Activated CD8-positive, alpha-beta memory T cell treated with anti-CD3 and anti-CD28 coated beads for 1 hour (primary cell): Measurements from ENCODE around the gene PPP1R27.

Source experiments
- DNase-seq, 2 donors: peaks; one replicate each; pipeline ENCODE4 v3.0.0-alpha.2; 2020; ENCODE audit warnings: low read depth in 1 of 2; ENCODE audit errors: extremely low read depth in 1 of 2

PPP1R27 gene

DNA sequence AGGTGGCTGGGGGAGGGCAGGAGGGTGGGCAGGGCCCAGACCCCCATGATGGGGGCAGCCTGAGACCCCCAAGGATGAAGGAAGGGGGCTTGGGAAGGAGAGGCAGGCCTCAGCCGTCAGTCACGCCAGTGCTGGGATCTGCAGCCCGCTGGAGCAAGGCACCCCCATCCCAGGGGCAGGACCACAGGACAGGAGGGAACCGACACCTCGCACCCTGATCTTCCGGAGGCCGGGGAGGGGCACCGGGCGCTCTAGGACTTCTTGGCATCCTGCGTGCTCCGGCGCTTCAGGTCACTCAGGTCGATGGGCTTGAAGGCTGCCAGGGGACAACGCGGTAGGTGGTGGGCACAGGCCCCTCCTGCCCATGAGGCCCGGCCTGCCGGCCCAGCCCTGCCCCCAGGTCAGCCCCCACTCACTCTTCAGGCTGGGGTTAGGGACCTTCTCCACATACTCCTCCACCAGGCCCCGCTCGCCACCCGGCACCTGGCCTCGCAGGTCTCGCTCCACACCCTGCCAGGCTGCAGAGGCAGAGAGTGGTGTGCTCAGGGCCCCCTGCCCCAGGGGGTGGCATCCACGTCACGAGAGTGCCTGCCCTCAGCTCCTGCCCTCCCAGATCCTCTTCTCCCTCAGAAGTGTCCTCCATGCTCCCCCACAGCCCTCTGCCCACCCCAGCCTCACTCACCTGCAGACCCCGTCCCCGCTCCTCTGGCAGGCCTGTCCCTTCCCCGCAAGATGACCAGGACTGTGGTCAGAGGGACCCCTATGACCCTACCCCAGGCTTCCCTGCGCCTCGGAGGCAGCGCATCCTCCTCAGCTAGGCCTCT is 11.6 kb downstream of the PPP1R27 start:
- no peak for DNase-seq

DNA sequence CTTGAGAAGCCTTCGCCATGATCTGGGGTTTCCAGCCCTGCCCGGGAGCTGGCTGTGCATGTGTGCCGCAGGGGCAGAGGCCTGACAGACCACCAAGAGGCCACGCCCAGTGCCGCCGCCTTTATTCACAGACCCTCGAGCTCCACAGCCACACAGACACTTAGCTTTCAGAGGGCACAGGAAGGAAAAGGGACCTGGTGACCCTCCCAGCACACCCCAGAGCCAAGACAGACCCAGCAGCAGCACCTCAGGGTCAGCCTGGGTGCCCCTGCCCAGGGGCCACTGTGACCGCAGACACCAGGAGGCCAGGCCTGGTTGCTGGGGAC is 12.6 kb downstream of the PPP1R27 start:
- no peak for DNase-seq

DNA sequence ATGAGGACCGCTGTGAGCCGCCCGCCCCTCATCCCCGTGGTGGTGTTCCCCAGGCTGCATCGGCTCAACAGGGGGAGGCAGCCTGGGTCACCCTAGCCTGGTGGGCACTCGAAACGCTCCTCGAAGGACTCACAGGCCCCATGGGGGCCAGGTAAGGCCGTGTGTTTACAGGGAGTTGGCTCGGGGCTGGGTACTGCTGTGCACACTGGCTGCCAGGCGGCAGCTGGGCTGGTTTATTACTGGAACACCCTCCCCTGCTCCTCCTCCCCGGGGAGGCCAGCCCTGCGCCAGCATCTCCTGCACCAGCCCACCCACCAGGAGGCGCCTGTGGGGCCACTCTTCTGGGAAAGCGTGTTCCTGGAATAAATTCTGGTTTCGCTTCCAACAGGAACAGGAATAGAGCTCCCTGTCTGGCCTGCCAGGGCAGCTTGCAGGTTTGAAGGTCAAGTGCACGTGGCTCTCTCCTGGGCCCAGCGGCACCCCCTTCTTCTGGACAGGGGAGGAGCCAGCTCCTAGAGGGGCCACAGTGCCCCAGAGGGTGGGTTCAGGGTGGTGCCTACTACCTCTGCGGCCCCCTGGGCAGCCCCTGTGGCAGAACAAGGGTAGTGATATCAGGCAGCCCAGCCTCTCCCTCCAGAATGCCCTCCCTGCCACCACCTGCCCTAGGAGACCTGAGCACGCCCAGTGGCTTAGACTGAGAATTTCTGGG is 13.1 kb downstream of the PPP1R27 start:
- DNase-seq, result no peak

- no peak for DNase-seq
Observed at GRCh38 chr17:81821147-81821546, 13.7 kb downstream of the PPP1R27 start.

GRCh38 chr17:81819708-81820107 is 15.1 kb downstream of the PPP1R27 start:
- no peak for DNase-seq

DNA sequence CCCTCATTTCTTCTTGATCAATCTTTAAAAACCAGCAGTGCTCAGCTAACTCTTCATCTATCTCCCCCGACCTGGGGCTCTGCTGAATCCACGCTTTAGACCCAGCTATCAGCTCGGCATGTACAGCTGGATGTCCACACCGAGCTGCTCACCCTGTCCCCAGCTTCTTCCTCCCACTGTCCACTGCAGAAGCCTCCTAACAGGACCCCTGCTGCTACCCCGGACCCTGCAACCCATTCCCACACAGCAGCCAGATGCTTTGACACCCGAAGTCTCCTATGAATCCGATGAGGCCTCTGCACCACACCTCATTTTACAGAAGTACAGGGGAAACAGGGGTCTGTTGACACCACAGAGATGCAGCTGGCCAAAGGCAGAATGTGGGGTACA is 17.1 kb downstream of the PPP1R27 start:
- no peak for DNase-seq

DNA sequence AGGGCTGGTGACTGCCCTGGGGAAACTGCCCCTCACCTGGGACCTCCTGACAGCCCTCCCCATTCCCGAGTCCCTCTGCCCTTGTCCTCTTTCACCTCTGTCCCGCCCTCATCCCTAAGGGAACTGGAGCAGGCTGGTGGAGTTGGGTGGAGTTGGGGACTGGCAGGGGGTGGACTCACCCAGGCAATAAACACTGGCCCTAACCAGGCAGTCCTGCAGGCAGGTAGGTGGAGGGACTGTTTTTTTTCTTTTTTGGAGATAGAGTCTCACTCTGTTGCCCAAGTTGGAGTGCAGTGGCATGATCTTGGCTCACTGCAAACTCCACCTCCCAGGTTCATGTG is 19.2 kb downstream of the PPP1R27 start:
- DNase-seq, result no peak

DNA sequence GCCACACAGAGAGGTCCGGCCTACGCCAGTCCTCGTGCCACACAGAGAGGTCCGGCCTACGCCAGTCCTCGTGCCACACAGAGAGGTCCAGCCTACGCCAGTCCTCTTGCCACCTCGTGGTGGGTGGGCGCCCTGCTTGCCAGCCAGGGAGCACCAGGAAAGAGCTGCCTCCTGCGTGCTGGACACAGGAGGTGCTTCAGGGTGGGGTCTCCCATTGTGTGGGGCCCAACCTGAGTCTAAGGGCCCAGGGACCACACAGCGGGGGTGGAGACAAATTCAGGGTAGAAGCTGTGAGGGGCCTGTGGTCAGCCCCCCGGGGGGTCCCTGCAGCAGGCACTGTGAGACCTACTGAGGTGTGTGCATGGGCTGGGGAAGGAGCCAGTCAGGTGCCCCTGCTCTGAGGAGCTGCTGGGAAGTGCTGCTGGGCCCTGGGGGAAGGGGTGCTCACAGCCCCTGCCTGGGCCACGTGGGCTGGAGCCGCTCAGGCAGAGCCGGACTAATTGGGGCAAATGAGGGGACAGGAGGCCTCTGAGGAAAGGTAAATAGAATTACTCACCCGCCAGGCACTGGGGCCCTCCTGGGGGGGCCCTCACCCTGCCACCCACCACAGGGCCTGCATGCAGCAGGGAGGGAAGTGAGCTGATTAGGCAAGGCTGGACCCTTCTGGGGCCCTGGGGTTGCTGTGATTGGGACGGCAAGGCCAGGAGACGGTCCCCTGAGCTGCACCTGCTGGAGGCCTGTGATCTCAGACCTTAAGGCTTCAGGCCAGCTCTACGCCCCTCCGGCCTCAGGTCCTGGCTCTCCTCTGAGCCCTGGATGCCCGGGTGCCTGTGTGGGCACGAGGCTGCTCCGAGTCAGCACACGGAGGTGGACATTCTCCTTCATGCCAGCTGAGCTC is 19.9 kb downstream of the PPP1R27 start:
- no peak for DNase-seq

GRCh38 chr17:81813861-81814683 is 20.8 kb downstream of the PPP1R27 start:
- no peak for DNase-seq

DNA sequence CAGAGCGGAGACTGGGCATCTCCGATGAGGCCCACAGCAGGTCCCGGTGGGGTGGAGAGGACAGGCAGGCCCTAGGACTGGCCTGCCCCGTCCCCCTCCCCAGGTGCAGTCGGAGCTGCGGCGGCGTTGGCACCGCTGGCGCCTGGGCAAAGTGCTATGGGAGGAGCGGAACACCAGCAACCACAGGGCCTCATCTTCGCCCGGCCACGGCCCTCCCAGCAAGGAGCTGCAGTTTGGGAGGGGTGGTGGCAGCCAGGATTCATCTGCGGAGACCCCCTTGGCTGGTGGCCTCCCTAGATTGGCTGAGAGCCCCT is 21.5 kb downstream of the PPP1R27 start:
- no peak for DNase-seq

DNA sequence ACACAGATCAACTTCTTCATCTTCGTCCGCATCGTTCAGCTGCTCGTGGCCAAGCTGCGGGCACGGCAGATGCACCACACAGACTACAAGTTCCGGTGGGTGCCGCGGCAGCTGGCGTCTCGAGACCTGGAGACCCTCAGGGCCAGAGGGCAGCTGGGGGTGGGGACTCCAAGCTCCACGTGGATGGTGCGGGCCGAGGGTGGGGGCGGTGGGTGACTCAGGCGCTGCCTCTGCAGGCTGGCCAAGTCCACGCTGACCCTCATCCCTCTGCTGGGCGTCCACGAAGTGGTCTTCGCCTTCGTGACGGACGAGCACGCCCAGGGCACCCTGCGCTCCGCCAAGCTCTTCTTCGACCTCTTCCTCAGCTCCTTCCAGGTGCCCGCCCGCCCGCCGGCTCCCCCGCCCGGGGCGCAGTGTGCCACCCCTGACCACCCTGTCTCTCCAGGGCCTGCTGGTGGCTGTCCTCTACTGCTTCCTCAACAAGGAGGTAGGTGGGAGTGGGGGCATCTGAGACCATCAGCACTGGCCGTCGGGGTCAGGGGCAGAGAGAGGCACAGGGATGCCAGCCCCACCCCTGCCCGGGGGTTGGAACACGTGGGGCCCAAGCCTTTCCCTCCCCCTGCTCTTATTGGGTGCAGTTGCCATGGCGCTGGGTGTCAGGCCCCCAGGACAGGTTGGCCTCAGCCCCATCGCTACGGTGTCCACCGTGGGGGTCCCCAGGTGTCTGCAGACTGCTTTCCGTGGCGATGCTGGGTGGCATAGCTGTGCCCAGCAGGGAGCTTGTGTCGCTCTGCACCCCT is 22.1 kb downstream of the PPP1R27 start:
- DNase-seq, result no peak

DNA sequence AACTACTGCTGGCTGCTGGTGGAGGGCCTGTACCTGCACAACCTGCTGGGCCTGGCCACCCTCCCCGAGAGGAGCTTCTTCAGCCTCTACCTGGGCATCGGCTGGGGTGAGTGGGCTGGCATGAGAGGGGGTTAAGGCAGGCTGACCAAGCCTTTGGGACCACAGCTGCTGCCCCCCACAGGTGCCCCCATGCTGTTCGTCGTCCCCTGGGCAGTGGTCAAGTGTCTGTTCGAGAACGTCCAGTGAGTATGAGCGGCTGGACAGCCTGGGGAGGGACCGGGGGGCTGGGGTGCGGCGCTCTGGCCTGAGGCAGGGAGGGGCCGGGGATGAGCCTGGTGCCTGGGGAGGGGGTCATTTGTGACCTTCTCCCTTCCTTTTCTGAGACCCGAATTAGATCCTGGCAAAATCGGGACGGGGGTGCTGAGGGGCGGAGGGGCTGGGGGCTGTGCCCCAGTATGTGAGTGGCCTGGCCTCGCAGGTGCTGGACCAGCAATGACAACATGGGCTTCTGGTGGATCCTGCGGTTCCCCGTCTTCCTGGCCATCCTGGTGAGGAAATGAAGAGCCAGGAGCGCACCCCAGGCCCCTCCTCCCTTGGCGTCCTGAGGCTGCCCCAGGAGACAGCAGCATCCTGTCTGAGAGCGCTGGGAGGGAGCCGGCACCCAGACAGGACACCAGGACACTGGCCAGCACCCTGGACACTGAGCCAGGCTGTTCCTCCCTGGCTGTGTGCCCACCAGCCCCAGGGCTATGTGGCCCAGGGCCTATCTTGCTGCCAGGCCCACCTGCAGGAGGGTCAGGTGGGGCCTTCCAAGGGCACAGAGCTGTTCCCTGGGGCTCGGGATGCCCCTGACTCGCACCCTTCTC is 22.9 kb downstream of the PPP1R27 start:
- DNase-seq, result no peak

- no peak for DNase-seq
Observed at GRCh38 chr17:81810892-81811704, 23.8 kb downstream of the PPP1R27 start.

DNA sequence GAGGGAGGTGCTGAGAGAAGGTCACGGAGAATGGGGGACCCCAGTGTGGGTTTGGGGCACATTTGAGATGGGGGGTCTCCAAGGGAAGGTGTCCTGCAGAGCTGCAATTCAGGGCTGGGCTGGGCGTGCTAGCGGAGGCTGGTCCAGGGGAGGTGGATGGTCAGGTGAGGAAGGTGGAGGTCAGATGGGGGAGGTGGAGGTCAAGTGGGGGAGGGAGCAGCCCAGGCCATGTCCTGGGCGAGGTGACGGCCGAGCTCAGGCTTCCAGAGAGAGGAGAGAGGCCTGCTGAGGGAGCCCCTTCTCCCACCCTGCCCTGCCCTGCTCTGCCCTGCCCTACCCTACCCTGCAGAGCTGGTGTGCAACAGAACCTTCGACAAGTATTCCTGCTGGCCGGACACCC is 24.4 kb downstream of the PPP1R27 start:
- no peak for DNase-seq

DNA sequence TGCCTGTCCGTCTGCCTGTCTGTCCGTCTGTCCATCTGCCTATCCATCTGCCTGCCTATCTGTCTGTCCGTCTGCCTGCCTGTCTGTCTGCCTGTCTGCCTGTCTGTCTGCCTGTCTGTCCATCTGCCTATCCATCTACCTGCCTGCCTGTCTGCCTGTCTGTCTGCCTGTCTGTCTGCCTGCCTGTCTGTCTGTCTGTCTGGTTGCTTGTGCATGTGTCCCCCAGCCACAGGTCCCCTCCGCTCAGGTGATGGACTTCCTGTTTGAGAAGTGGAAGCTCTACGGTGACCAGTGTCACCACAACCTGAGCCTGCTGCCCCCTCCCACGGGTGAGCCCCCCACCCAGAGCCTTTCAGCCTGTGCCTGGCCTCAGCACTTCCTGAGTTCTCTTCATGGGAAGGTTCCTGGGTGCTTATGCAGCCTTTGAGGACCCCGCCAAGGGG is 25.3 kb downstream of the PPP1R27 start:
- no peak for DNase-seq

DNA sequence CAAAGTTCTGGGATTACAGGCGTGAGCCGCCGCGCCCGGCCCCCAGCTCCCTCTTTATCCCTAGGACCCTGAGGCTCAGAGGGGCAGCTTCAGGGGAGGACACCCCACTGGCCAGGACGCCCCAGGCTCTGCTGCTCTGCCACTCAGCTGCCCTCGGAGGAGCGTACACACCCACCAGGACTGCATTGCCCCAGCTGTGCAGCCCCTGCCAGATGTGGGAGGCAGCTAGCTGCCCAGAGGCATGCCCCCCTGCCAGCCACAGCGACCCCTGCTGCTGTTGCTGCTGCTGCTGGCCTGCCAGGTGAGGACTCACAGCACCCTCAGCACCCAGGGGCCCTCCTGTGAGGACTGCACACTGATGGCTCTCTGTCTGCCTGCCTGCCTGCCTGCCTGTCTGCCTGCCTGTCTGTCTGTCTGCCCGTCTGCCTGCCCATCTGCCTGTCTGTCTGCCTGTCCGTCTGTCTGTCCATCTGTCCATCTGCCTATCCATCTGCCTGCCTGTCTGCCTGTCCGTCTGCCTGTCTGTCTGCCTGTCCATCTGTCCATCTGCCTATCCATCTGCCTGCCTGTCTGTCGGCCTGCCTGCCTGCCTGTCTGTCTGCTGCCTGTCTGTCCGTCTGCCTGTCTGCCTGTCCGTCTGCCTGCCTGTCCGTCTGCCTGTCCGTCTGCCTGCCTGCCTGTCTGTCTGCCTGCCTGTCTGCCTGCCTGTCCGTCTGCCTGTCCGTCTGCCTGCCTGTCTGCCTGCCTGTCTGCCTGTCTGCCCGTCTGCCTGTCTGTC is 25.9 kb downstream of the PPP1R27 start:
- DNase-seq, result no peak

DNA sequence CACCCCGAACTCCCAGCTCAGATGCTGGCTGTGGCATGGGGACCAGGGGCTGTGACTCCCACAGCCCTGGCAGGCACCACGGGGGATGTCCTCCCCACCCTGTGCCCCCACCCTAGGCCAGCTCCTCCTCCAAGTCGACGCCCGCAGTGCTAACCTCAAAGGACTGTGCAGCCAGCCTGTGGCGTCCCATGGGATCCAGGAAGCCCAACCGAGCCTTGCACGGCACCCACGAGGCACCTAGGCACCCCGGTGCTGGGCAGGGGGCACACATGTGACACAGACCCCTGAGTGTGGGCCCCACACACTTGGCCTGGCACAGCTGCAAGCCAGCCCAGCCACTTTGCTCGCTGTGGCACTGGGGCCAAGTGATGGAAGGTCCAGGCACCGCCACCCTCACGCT is 27.0 kb downstream of the PPP1R27 start:
- DNase-seq, result no peak
